H1 (cell line): ENCODE measurements around the gene NPY5R. TPM values are rescaled to one million over a fixed set of nuclear protein-coding genes. Genes with fewer than 3 reads are reported as not detected.

ENCODE experiments used
- JUND ChIP-seq: IDR thresholded peaks from 2 replicates; pipeline ENCODE4 v1.6.1; 2011; ENCODE audit warnings: mild to moderate bottlenecking, improper control_type of control experiment, low read length
- polyA plus RNA-seq, 7 experiments: library from polyadenylated mRNA; depleted of rRNA in 3 of 7; stranded (reverse) in 5 of 7; unstranded in 2 of 7; fragments of >200 nt in 5 of 7; fragments of 200-250 nt in 2 of 7; gene quantifications; 1 replicate in 5 of 7; 2 replicates in 1 of 7; 4 replicates in 1 of 7; pipeline versions ENCODE4 v1.2.1 to v1.2.3, GENCODE V29; 2011 to 2013; ENCODE audit warnings: missing spikeins in 2 of 7, mixed read lengths in 2 of 7
- total RNA-seq: library from RNA; stranded (reverse); fragmentation: NEBNext Ultra II Directional; extraction: Animal tissue kit (Norgen Biotek cat#: 25700); gene quantifications from 2 replicates; pipeline ENCODE4 v1.2.1, GENCODE V29; 2021

NPY5R gene
- total and polyA plus RNA-seq, 2 of the 8 experiments (the other 6 are each of a cell fraction or from before 2014, with no cell fraction given) = 1.5 to 1.9 TPM

GRCh38 chr4:163398238-163398637 is 54.5 kb downstream of the NPY5R start (continued):
- no peak for TF ChIP-seq JUND
